Measurements from ENCODE around the gene SWAP70.

The SWAP70 gene

GRCh38 chr11:9796266-9796665 is 132.4 kb downstream of the SWAP70 start:
- Histone ChIP-seq H2BK12ac (ENCODE audit: low read length) (no peak overlapping the region), H3K79me2 (ENCODE audit: control insufficient read depth, insufficient read depth, low read length, poor library complexity) (no peaks in the 10 kb centered on the region), H3K4me3 (ENCODE audit: low read depth, low read length) (no peak overlapping the region), H2AFZ (ENCODE audit: insufficient read depth, low read length, poor library complexity) (no peak overlapping the region), H3K23ac (ENCODE audit: low read length) (no peak overlapping the region), H4K91ac (ENCODE audit: low read depth, low read length) (no peak overlapping the region), H3K27me3 (ENCODE audit: insufficient read depth, low read length) (no peaks in the 10 kb centered on the region), H3K4ac (ENCODE audit: low read depth, low read length) (no peak overlapping the region), H3K4me1 (ENCODE audit: control insufficient read depth in 1 of 2, insufficient read depth in 2 of 2, low read length in 2 of 2) (peaks cover 0 to 7% of the 10 kb centered on the region in 2 experiments), H3K27ac (ENCODE audit: low read depth, low read length) (no peak overlapping the region), H2BK120ac (ENCODE audit: insufficient read depth, low read length, poor library complexity) (no peak overlapping the region), H3K79me1 (ENCODE audit: low read length) (peaks cover 5% of the 10 kb centered on the region), H2AK5ac (ENCODE audit: low read length) (no peak overlapping the region), H3K14ac (ENCODE audit: low read length) (no peak overlapping the region), H4K8ac (ENCODE audit: low read depth, low read length) (no peak overlapping the region), H4K12ac (ENCODE audit: low read depth, low read length) (no peak overlapping the region), H2BK5ac (ENCODE audit: low read depth, low read length, poor library complexity) (no peak overlapping the region), H3K9me3 (ENCODE audit: insufficient read depth, low read depth, low read length) (no peaks in the 10 kb centered on the region), H3K9ac (ENCODE audit: low read length) (no peak overlapping the region), H3K18ac (ENCODE audit: low read length) (no peak overlapping the region), H3K36me3 (ENCODE audit: control insufficient read depth in 1 of 2, insufficient read depth in 2 of 2, low read length in 2 of 2) (no peaks in the 10 kb centered on the region), H3K4me2 (ENCODE audit: low read length) (no peak overlapping the region)
- no peak for DNase-seq

GRCh38 chr11:9796854-9797253 is 133.0 kb downstream of the SWAP70 start:
- Histone ChIP-seq H2BK12ac (ENCODE audit: low read length) (no peak overlapping the region), H3K79me2 (ENCODE audit: control insufficient read depth, insufficient read depth, low read length, poor library complexity) (no peaks in the 10 kb centered on the region), H4K8ac (ENCODE audit: low read depth, low read length) (no peak overlapping the region), H3K4me3 (ENCODE audit: low read depth, low read length) (no peak overlapping the region), H3K79me1 (ENCODE audit: low read length) (peaks cover 6% of the 10 kb centered on the region), H3K36me3 (ENCODE audit: control insufficient read depth in 1 of 2, insufficient read depth in 2 of 2, low read length in 2 of 2) (no peaks in the 10 kb centered on the region), H3K27ac (ENCODE audit: low read depth, low read length) (no peak overlapping the region), H4K12ac (ENCODE audit: low read depth, low read length) (no peak overlapping the region), H2AFZ (ENCODE audit: insufficient read depth, low read length, poor library complexity) (no peak overlapping the region), H3K9me3 (ENCODE audit: insufficient read depth, low read depth, low read length) (no peaks in the 10 kb centered on the region), H3K23ac (ENCODE audit: low read length) (no peak overlapping the region), H2BK120ac (ENCODE audit: insufficient read depth, low read length, poor library complexity) (no peak overlapping the region), H3K4me2 (ENCODE audit: low read length) (no peak overlapping the region), H3K4ac (ENCODE audit: low read depth, low read length) (no peak overlapping the region), H3K27me3 (ENCODE audit: insufficient read depth, low read length) (no peaks in the 10 kb centered on the region), H3K14ac (ENCODE audit: low read length) (no peak overlapping the region), H3K4me1 (ENCODE audit: control insufficient read depth in 1 of 2, insufficient read depth in 2 of 2, low read length in 2 of 2) (peaks cover 0 to 7% of the 10 kb centered on the region in 2 experiments), H2BK5ac (ENCODE audit: low read depth, low read length, poor library complexity) (no peak overlapping the region), H4K91ac (ENCODE audit: low read depth, low read length) (no peak overlapping the region), H2AK5ac (ENCODE audit: low read length) (no peak overlapping the region), H3K18ac (ENCODE audit: low read length) (no peak overlapping the region), H3K9ac (ENCODE audit: low read length) (no peak overlapping the region)
- WGBS (ENCODE audit: extremely low coverage, insufficient coverage, insufficient read length): no CpG with 5 or more reads among the region's 5 CpGs
- DNase-seq: peak in 1 of 2 donors; percentile 48

- Histone ChIP-seq H3K14ac (ENCODE audit: low read length) (no peak overlapping the region), H2BK120ac (ENCODE audit: insufficient read depth, low read length, poor library complexity) (no peak overlapping the region), H3K4me1 (ENCODE audit: control insufficient read depth in 1 of 2, insufficient read depth in 2 of 2, low read length in 2 of 2) (peaks cover 0 to 7% of the 10 kb centered on the region in 2 experiments), H3K36me3 (ENCODE audit: control insufficient read depth in 1 of 2, insufficient read depth in 2 of 2, low read length in 2 of 2) (no peaks in the 10 kb centered on the region), H3K4me3 (ENCODE audit: low read depth, low read length) (no peak overlapping the region), H2BK5ac (ENCODE audit: low read depth, low read length, poor library complexity) (no peak overlapping the region), H3K27ac (ENCODE audit: low read depth, low read length) (no peak overlapping the region), H3K4ac (ENCODE audit: low read depth, low read length) (no peak overlapping the region), H2AK5ac (ENCODE audit: low read length) (no peak overlapping the region), H2AFZ (ENCODE audit: insufficient read depth, low read length, poor library complexity) (no peak overlapping the region), H3K27me3 (ENCODE audit: insufficient read depth, low read length) (no peaks in the 10 kb centered on the region), H3K9me3 (ENCODE audit: insufficient read depth, low read depth, low read length) (no peaks in the 10 kb centered on the region), H3K23ac (ENCODE audit: low read length) (no peak overlapping the region), H3K79me1 (ENCODE audit: low read length) (peaks cover 7% of the 10 kb centered on the region), H4K8ac (ENCODE audit: low read depth, low read length) (no peak overlapping the region), H2BK12ac (ENCODE audit: low read length) (no peak overlapping the region), H3K9ac (ENCODE audit: low read length) (no peak overlapping the region), H4K12ac (ENCODE audit: low read depth, low read length) (no peak overlapping the region), H3K18ac (ENCODE audit: low read length) (no peak overlapping the region), H3K79me2 (ENCODE audit: control insufficient read depth, insufficient read depth, low read length, poor library complexity) (no peaks in the 10 kb centered on the region), H3K4me2 (ENCODE audit: low read length) (no peak overlapping the region), H4K91ac (ENCODE audit: low read depth, low read length) (no peak overlapping the region)
- WGBS (ENCODE audit: extremely low coverage, insufficient coverage, insufficient read length): no CpG with 5 or more reads among the region's 4 CpGs
- DNase-seq: peak in 1 of 2 donors; percentile 26
Observed at GRCh38 chr11:9797300-9797699, 133.4 kb downstream of the SWAP70 start.

GRCh38 chr11:9799886-9800285 is 136.0 kb downstream of the SWAP70 start:
- no peak overlapping the region for H3K9ac ChIP-seq (ENCODE audit: low read length)
- peaks cover 0 to 10% of the 10 kb centered on the region in 2 experiments for H3K4me1 ChIP-seq (ENCODE audit: control insufficient read depth in 1 of 2, insufficient read depth in 2 of 2, low read length in 2 of 2)
- WGBS (ENCODE audit: extremely low coverage, insufficient coverage, insufficient read length): no CpG with 5 or more reads among the region's 3 CpGs
- no peak overlapping the region for H3K4me2 ChIP-seq (ENCODE audit: low read length)
- no peak overlapping the region for H2AFZ ChIP-seq (ENCODE audit: insufficient read depth, low read length, poor library complexity)
- H4K8ac ChIP-seq (ENCODE audit: low read depth, low read length): no peak overlapping the region
- no peak overlapping the region for H3K27ac ChIP-seq (ENCODE audit: low read depth, low read length)
- no peak overlapping the region for H4K91ac ChIP-seq (ENCODE audit: low read depth, low read length)
- H4K12ac ChIP-seq (ENCODE audit: low read depth, low read length): no peak overlapping the region
- no peak overlapping the region for H2BK12ac ChIP-seq (ENCODE audit: low read length)
- no peak overlapping the region for H3K23ac ChIP-seq (ENCODE audit: low read length)
- H3K79me1 ChIP-seq (ENCODE audit: low read length): peaks cover 15% of the 10 kb centered on the region
- no peak overlapping the region for H3K4me3 ChIP-seq (ENCODE audit: low read depth, low read length)
- H3K14ac ChIP-seq (ENCODE audit: low read length): no peak overlapping the region
- no peaks in the 10 kb centered on the region for H3K36me3 ChIP-seq (ENCODE audit: control insufficient read depth in 1 of 2, insufficient read depth in 2 of 2, low read length in 2 of 2)
- H3K27me3 ChIP-seq (ENCODE audit: insufficient read depth, low read length): no peaks in the 10 kb centered on the region
- H3K18ac ChIP-seq (ENCODE audit: low read length): no peak overlapping the region
- no peaks in the 10 kb centered on the region for H3K9me3 ChIP-seq (ENCODE audit: insufficient read depth, low read depth, low read length)
- no peaks in the 10 kb centered on the region for H3K79me2 ChIP-seq (ENCODE audit: control insufficient read depth, insufficient read depth, low read length, poor library complexity)
- H2BK120ac ChIP-seq (ENCODE audit: insufficient read depth, low read length, poor library complexity): no peak overlapping the region
- no peak overlapping the region for H2BK5ac ChIP-seq (ENCODE audit: low read depth, low read length, poor library complexity)
- peak; percentile 68 to 88 for DNase-seq
- H2AK5ac ChIP-seq (ENCODE audit: low read length): no peak overlapping the region
- no peak overlapping the region for H3K4ac ChIP-seq (ENCODE audit: low read depth, low read length)
